ENCODE results near the gene GLS2. TPM values are rescaled to one million over a fixed set of nuclear protein-coding genes. Genes with fewer than 3 reads are reported as not detected.

GLS2 gene
- total and polyA plus RNA-seq, 9 of the 15 experiments (the other 6 are each of a cell fraction or from before 2014, with no cell fraction given) = 0.11 TPM; not detected in 8

- Histone ChIP-seq H2AFZ (ENCODE audit: low read depth, low read length) (no peak overlapping the region), H3K9me1 (ENCODE audit: control insufficient read depth, insufficient read depth, low read length) (no peaks in the 10 kb centered on the region), H3K79me2 (ENCODE audit: control insufficient read depth, insufficient read depth, low read length) (no peaks in the 10 kb centered on the region), H3K4me3 (no peak overlapping the region), H3K36me3 (ENCODE audit: control insufficient read depth, insufficient read depth, low read length) (no peaks in the 10 kb centered on the region), H3K27ac (ENCODE audit: extremely low read depth, low read depth, low read length) (no peak overlapping the region), H3K4me1 (replicated peaks in 1 of 2; ENCODE audit: control insufficient read depth in 2 of 2, insufficient read depth in 2 of 2, low read length in 2 of 2) (peaks cover 7 to 17% of the 10 kb centered on the region in 2 experiments; a peak in 3 of 5 replicates), H4K20me1 (replicated peaks; ENCODE audit: control insufficient read depth, insufficient read depth, low read length) (no peaks in the 10 kb centered on the region; the same call in 1 of the 2 replicates), H3K9ac (ENCODE audit: insufficient read depth in 1 of 2, low read depth in 2 of 2, low read length in 2 of 2) (peak overlapping the region in 1 of 2 experiments; percentile 36; a peak in 1 of 4 replicates), H3K4me2 (ENCODE audit: insufficient read depth, low read length) (no peak overlapping the region), H3K9me3 (replicated peaks; ENCODE audit: control insufficient read depth, insufficient read depth, low read depth, low read length) (no peaks in the 10 kb centered on the region), H3K27me3 (ENCODE audit: control insufficient read depth in 2 of 2, insufficient read depth in 2 of 2, low read length in 2 of 2) (peaks cover 27 to 47% of the 10 kb centered on the region in 2 experiments)
- BruUV-seq (replicated peaks) = no TSS peak
- ATAC-seq (no peak; the same call in 2 of the 3 replicates), DNase-seq (ENCODE audit: extremely low read depth in 1 of 4, low spot score in 3 of 4) (no peak), FAIRE-seq (no peak)
- in situ Hi-C loops (cut with MboI) = no loop called here
- intact Hi-C loops (cut with micrococcal nuclease) = no loop called here
- CTCF ChIA-PET (ENCODE audit: low intra/inter-chr PET ratio) = no interaction called here
- POLR2A ChIA-PET = no interaction called here
- WGBS (ENCODE audit: insufficient coverage, low coverage, missing lambda C conversion rate) = 33% methylated on average over 12 of the region's 12 CpGs
- TF ChIP-seq ADNP (tag; IDR thresholded peaks at IDR 0.05) (no peak), ARID3B (CRISPR knock-in tag; IDR thresholded peaks at IDR 0.05; ENCODE audit: borderline replicate concordance) (no peak), ATF6 (CRISPR knock-in tag; IDR thresholded peaks at IDR 0.05) (no peak), ZNF212 (CRISPR knock-in tag; IDR thresholded peaks at IDR 0.05) (no peak), KDM1A (IDR thresholded peaks at IDR 0.05) (no peak), ZBTB33 (CRISPR knock-in tag; IDR thresholded peaks at IDR 0.05) (no peak), SNIP1 (IDR thresholded peaks at IDR 0.05; ENCODE audit: low read depth) (no peak), CBX5 (IDR thresholded peaks at IDR 0.05; ENCODE audit: borderline replicate concordance, low read depth) (no peak), MITF (IDR thresholded peaks at IDR 0.05) (no peak), CUX1 (CRISPR knock-in tag; IDR thresholded peaks at IDR 0.05) (no peak)
These were observed 1.3 kb downstream of the GLS2 start for GRCh38 chr12:56486694-56487093.

All from K562 (cell line).